HUES48 (cell line): ENCODE results near the gene NPAS3.

Experiments used
- H3K27ac ChIP-seq: one replicate; pipeline ENCODE4 v1.7.0; 2013; ENCODE audit warnings: low read depth, low read length, inconsistent platforms
- H3K27me3 ChIP-seq: 2 replicates; pipeline ENCODE4 v1.6.1; 2013; ENCODE audit warnings: mild to moderate bottlenecking, low read length; ENCODE audit not compliant: control insufficient read depth, insufficient read depth
- H3K36me3 ChIP-seq: 2 replicates; pipeline ENCODE4 v1.6.1; 2013; ENCODE audit warnings: low read length; ENCODE audit not compliant: control insufficient read depth, insufficient read depth
- H3K4me1 ChIP-seq: 2 replicates; pipeline ENCODE4 v1.6.1; 2013; ENCODE audit warnings: mild to moderate bottlenecking, low read length; ENCODE audit not compliant: control insufficient read depth, insufficient read depth
- H3K4me3 ChIP-seq: 2 replicates; pipeline ENCODE4 v1.5.1; 2013; ENCODE audit warnings: mild to moderate bottlenecking, low read depth, low read length
- H3K9ac ChIP-seq: 2 replicates; pipeline ENCODE4 v1.6.1; 2013; ENCODE audit warnings: mild to moderate bottlenecking, low read depth, low read length, moderate library complexity
- H3K9me3 ChIP-seq: 2 replicates; pipeline ENCODE4 v1.6.1; 2013; ENCODE audit warnings: low read length; ENCODE audit not compliant: control insufficient read depth, insufficient read depth

The NPAS3 gene

GRCh38 chr14:33610121-33610520 lies 671.4 kb downstream of the NPAS3 start:
- Histone ChIP-seq H3K4me1 (peaks cover 22% of the 10 kb centered on the region), H3K36me3 (no peaks in the 10 kb centered on the region), H3K9ac (no peak overlapping the region), H3K27me3 (no peaks in the 10 kb centered on the region), H3K27ac (no peak overlapping the region), H3K4me3 (no peak overlapping the region), H3K9me3 (no peaks in the 10 kb centered on the region)

GRCh38 chr14:33611405-33612196 lies 672.9 kb downstream of the NPAS3 start:
- peak overlapping the region; percentile 73 for H3K27ac ChIP-seq
- no peak overlapping the region for H3K4me3 ChIP-seq

GRCh38 chr14:33612197-33612505 lies 673.5 kb downstream of the NPAS3 start:
- H3K4me1 ChIP-seq: peaks cover 22% of the 10 kb centered on the region
- H3K9ac ChIP-seq: no peak overlapping the region
- H3K36me3 ChIP-seq: no peaks in the 10 kb centered on the region
- peak overlapping the region; percentile 73 for H3K27ac ChIP-seq
- no peaks in the 10 kb centered on the region for H3K27me3 ChIP-seq
- H3K9me3 ChIP-seq: no peaks in the 10 kb centered on the region
- no peak overlapping the region for H3K4me3 ChIP-seq

More at GRCh38 chr14:33611405-33612196, 672.9 kb downstream of the NPAS3 start:
- H3K9ac ChIP-seq: no peak overlapping the region
- H3K9me3 ChIP-seq: no peaks in the 10 kb centered on the region
- no peaks in the 10 kb centered on the region for H3K36me3 ChIP-seq
- peaks cover 22% of the 10 kb centered on the region for H3K4me1 ChIP-seq
- no peaks in the 10 kb centered on the region for H3K27me3 ChIP-seq

- Histone ChIP-seq H3K27ac (no peak overlapping the region), H3K4me3 (no peak overlapping the region), H3K4me1 (peaks cover 14% of the 10 kb centered on the region), H3K9ac (no peak overlapping the region), H3K36me3 (no peaks in the 10 kb centered on the region), H3K27me3 (no peaks in the 10 kb centered on the region), H3K9me3 (no peaks in the 10 kb centered on the region)
Measured at GRCh38 chr14:33617154-33617553, 678.5 kb downstream of the NPAS3 start.

GRCh38 chr14:33618361-33619105 lies 679.9 kb downstream of the NPAS3 start:
- Histone ChIP-seq H3K27ac (no peak overlapping the region), H3K36me3 (no peaks in the 10 kb centered on the region), H3K9me3 (no peaks in the 10 kb centered on the region), H3K27me3 (no peaks in the 10 kb centered on the region), H3K9ac (no peak overlapping the region), H3K4me3 (no peak overlapping the region), H3K4me1 (peaks cover 5% of the 10 kb centered on the region)

GRCh38 chr14:33622496-33622895 lies 683.8 kb downstream of the NPAS3 start:
- Histone ChIP-seq H3K27me3 (no peaks in the 10 kb centered on the region), H3K9me3 (no peaks in the 10 kb centered on the region), H3K27ac (no peak overlapping the region), H3K36me3 (no peaks in the 10 kb centered on the region), H3K9ac (no peak overlapping the region), H3K4me3 (no peak overlapping the region), H3K4me1 (peaks cover 5% of the 10 kb centered on the region)

GRCh38 chr14:33629792-33630191 lies 691.1 kb downstream of the NPAS3 start:
- Histone ChIP-seq H3K27me3 (no peaks in the 10 kb centered on the region), H3K9me3 (no peaks in the 10 kb centered on the region)

GRCh38 chr14:33631021-33631420 lies 692.3 kb downstream of the NPAS3 start:
- Histone ChIP-seq H3K27ac (no peak overlapping the region), H3K4me1 (peaks cover 6% of the 10 kb centered on the region; the same call in 1 of the 2 replicates), H3K4me3 (no peak overlapping the region), H3K36me3 (no peaks in the 10 kb centered on the region), H3K9ac (no peak overlapping the region), H3K27me3 (no peaks in the 10 kb centered on the region), H3K9me3 (no peaks in the 10 kb centered on the region)

More at GRCh38 chr14:33629792-33630191, 691.1 kb downstream of the NPAS3 start:
- no peaks in the 10 kb centered on the region for H3K36me3 ChIP-seq
- no peak overlapping the region for H3K4me3 ChIP-seq
- H3K4me1 ChIP-seq: peaks cover 6% of the 10 kb centered on the region; the same call in 1 of the 2 replicates
- no peak overlapping the region for H3K9ac ChIP-seq
- no peak overlapping the region for H3K27ac ChIP-seq

GRCh38 chr14:33631441-33631840 lies 692.8 kb downstream of the NPAS3 start:
- H3K9me3 ChIP-seq: no peaks in the 10 kb centered on the region
- H3K9ac ChIP-seq: no peak overlapping the region
- H3K4me1 ChIP-seq: peaks cover 6% of the 10 kb centered on the region; the same call in 1 of the 2 replicates
- H3K36me3 ChIP-seq: no peaks in the 10 kb centered on the region
- H3K4me3 ChIP-seq: no peak overlapping the region
- H3K27me3 ChIP-seq: no peaks in the 10 kb centered on the region
- no peak overlapping the region for H3K27ac ChIP-seq

- no peak overlapping the region for H3K4me3 ChIP-seq
Measured at GRCh38 chr14:33634631-33635030, 696.0 kb downstream of the NPAS3 start.

GRCh38 chr14:33636716-33637115 lies 698.0 kb downstream of the NPAS3 start:
- Histone ChIP-seq H3K9ac (no peak overlapping the region), H3K27ac (no peak overlapping the region), H3K9me3 (no peaks in the 10 kb centered on the region), H3K36me3 (no peaks in the 10 kb centered on the region), H3K4me3 (no peak overlapping the region), H3K27me3 (no peaks in the 10 kb centered on the region), H3K4me1 (peaks cover 9% of the 10 kb centered on the region)

More at GRCh38 chr14:33634631-33635030, 696.0 kb downstream of the NPAS3 start:
- no peak overlapping the region for H3K27ac ChIP-seq
- H3K27me3 ChIP-seq: no peaks in the 10 kb centered on the region
- H3K9ac ChIP-seq: no peak overlapping the region
- H3K4me1 ChIP-seq: peaks cover 6% of the 10 kb centered on the region; the same call in 1 of the 2 replicates
- H3K36me3 ChIP-seq: no peaks in the 10 kb centered on the region
- H3K9me3 ChIP-seq: no peaks in the 10 kb centered on the region
